Measurements from ENCODE around the gene SOX18. TPM values are rescaled to one million over a fixed set of nuclear protein-coding genes. Genes with fewer than 3 reads are reported as not detected.

Gene SOX18
- total and polyA plus RNA-seq, 2 of the 13 experiments (the other 11 are each of a cell fraction or from before 2014, with no cell fraction given) = 1.6 to 1.9 TPM

DNA sequence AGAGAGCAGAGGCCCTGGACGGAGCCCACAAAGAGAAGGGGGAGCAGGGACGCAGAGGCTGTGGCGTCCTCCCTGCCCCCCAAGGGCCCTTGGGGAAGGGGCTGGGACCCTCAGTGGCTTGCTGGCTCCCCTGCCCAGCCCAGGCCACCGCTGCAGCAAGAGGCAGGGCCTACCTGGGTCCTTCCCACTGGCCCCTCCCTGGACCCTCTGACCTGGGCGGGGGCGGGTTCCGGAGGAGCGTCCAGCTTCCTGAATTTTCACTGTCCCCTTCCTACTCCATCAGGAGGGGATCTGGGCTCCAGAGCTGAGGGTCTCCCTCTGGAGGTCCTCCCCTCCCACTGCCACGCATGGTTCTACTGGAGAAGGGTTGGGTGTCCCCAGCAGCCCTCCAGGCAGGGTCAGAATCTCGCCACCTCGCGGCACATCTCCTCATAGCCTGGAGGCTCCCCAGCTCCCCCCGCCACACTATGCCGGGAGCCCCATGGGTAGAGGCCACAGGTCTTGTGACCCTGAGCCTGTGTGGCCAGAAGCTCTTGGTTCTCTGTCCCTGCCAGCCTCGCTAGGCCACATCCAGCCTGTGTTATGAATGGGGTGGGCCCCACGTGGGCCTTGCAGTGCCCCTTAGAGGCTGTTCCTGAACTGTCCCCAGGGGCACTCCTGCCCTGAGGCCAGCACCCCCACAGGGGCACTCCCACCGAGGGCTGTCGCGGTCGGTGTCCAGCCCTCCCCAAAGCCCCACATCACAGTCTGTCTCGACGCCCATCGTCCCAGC is 1.0 kb upstream of the SOX18 start (continued):
- TF ChIP-seq STAT5B (CRISPR knock-in tag; IDR thresholded peaks at IDR 0.05) = peak; percentile 15; the same call in 1 of the 2 replicates
- TF ChIP-seq ZNF543 (CRISPR knock-in tag; IDR thresholded peaks at IDR 0.05) = 0 out of 2 replicates have a peak, but pooled peaks have one; percentile 6
- peak; percentile 98 for TF ChIP-seq PATZ1 (CRISPR knock-in tag; IDR thresholded peaks at IDR 0.05)
- peak; percentile 80 for TF ChIP-seq SRSF1 (optimal IDR thresholded peaks at IDR 0.05; ENCODE audit: low read depth, low read length)
- peak; percentile 59; the same call in 1 of the 2 replicates for TF ChIP-seq FOXO1 (CRISPR knock-in tag; IDR thresholded peaks at IDR 0.05)
- TF ChIP-seq ZNF484 (CRISPR knock-in tag; IDR thresholded peaks at IDR 0.05; ENCODE audit: borderline replicate concordance, low read depth) = no peak
- no peak for TF ChIP-seq SETDB1 (CRISPR knock-in tag; IDR thresholded peaks at IDR 0.05; ENCODE audit: borderline replicate concordance)
- TF ChIP-seq FOXA1 (IDR thresholded peaks at IDR 0.05) = no peak
- TF ChIP-seq FOXA1 (CRISPR knock-in tag; IDR thresholded peaks at IDR 0.05) = 0 out of 2 replicates have a peak, but pooled peaks have one; percentile 1
- peak; percentile 94 for TF ChIP-seq ZNF883 (CRISPR knock-in tag; IDR thresholded peaks at IDR 0.05; ENCODE audit: not compliant biosample characterization)
- TF ChIP-seq ZNF446 (CRISPR knock-in tag; IDR thresholded peaks at IDR 0.05) = no peak
- TF ChIP-seq PAX8 (CRISPR knock-in tag; IDR thresholded peaks at IDR 0.05; ENCODE audit: borderline replicate concordance) = no peak
- no peak for TF ChIP-seq ZNF432 (CRISPR knock-in tag; IDR thresholded peaks at IDR 0.05; ENCODE audit: borderline replicate concordance)
- 0 out of 2 replicates have a peak, but pooled peaks have one; percentile 32 for TF ChIP-seq ZNF83 (CRISPR knock-in tag; IDR thresholded peaks at IDR 0.05; ENCODE audit: borderline replicate concordance)
- TF ChIP-seq SNAI1 (CRISPR knock-in tag; IDR thresholded peaks at IDR 0.05; ENCODE audit: borderline replicate concordance) = no peak
- 0 out of 2 replicates have a peak, but pooled peaks have one; percentile 58 for TF ChIP-seq HOXD1 (CRISPR knock-in tag; IDR thresholded peaks at IDR 0.05)
- no peak for TF ChIP-seq RFX3 (CRISPR knock-in tag; IDR thresholded peaks at IDR 0.05)
- no peak for TF ChIP-seq ETS1 (CRISPR knock-in tag; IDR thresholded peaks at IDR 0.05)
- TF ChIP-seq ZNF333 (CRISPR knock-in tag; IDR thresholded peaks at IDR 0.05; ENCODE audit: borderline replicate concordance) = no peak
- TF ChIP-seq ZNF296 (CRISPR knock-in tag; conservative IDR thresholded peaks at IDR 0.05) = peak; percentile 54
- peak; percentile 70; the same call in 1 of the 2 replicates for TF ChIP-seq ZNF143 (CRISPR knock-in tag; IDR thresholded peaks at IDR 0.05)
- TF ChIP-seq, protein P1, sequence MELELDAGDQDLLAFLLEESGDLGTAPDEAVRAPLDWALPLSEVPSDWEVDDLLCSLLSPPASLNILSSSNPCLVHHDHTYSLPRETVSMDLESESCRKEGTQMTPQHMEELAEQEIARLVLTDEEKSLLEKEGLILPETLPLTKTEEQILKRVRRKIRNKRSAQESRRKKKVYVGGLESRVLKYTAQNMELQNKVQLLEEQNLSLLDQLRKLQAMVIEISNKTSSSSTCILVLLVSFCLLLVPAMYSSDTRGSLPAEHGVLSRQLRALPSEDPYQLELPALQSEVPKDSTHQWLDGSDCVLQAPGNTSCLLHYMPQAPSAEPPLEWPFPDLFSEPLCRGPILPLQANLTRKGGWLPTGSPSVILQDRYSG (CRISPR knock-in tag; IDR thresholded peaks at IDR 0.05) = peak; percentile 81; the same call in 1 of the 2 replicates
- TF ChIP-seq ZEB1 (IDR thresholded peaks at IDR 0.05; ENCODE audit: insufficient replicate concordance, low read depth) = peak; percentile 37
- TF ChIP-seq ZNF337 (CRISPR knock-in tag; IDR thresholded peaks at IDR 0.05; ENCODE audit: borderline replicate concordance, low read depth) = peak; percentile 7; the same call in 1 of the 2 replicates
- peak; percentile 78 for TF ChIP-seq ZNF18 (CRISPR knock-in tag; IDR thresholded peaks at IDR 0.05; ENCODE audit: insufficient replicate concordance)

Measured in HepG2 (cell line).